ENCODE data around the gene RTEL1. TPM values are rescaled to one million over a fixed set of nuclear protein-coding genes. Genes with fewer than 3 reads are reported as not detected.
A peak's percentile ranks its signal among the peaks of the same experiment; 100 is the strongest.

Gene RTEL1
- total RNA-seq, 1 donor from 2014 or later: 20.4 TPM

- H3K36me3 Mint-ChIP-seq (ENCODE audit: low read depth): no peaks in the 10 kb centered on the region
- peak overlapping the region; percentile 65 for H3K4me3 Mint-ChIP-seq (ENCODE audit: unreplicated experiment)
- H3K27ac Mint-ChIP-seq (ENCODE audit: unreplicated experiment): peak overlapping the region; percentile 92
- TF ChIP-seq, protein P1, sequence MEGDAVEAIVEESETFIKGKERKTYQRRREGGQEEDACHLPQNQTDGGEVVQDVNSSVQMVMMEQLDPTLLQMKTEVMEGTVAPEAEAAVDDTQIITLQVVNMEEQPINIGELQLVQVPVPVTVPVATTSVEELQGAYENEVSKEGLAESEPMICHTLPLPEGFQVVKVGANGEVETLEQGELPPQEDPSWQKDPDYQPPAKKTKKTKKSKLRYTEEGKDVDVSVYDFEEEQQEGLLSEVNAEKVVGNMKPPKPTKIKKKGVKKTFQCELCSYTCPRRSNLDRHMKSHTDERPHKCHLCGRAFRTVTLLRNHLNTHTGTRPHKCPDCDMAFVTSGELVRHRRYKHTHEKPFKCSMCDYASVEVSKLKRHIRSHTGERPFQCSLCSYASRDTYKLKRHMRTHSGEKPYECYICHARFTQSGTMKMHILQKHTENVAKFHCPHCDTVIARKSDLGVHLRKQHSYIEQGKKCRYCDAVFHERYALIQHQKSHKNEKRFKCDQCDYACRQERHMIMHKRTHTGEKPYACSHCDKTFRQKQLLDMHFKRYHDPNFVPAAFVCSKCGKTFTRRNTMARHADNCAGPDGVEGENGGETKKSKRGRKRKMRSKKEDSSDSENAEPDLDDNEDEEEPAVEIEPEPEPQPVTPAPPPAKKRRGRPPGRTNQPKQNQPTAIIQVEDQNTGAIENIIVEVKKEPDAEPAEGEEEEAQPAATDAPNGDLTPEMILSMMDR (IDR thresholded peaks at IDR 0.05): no peak
- peaks cover 18% of the 10 kb centered on the region for H3K4me1 Mint-ChIP-seq (ENCODE audit: low read depth)
- H3K27me3 Mint-ChIP-seq (ENCODE audit: low read depth): no peaks in the 10 kb centered on the region
- H3K9me3 Mint-ChIP-seq (ENCODE audit: low read depth): no peaks in the 10 kb centered on the region
- peak; percentile 83 for DNase-seq (ENCODE audit: low spot score)
Measured at GRCh38 chr20:63625771-63626423, 32.2 kb upstream of the RTEL1 start.

DNA sequence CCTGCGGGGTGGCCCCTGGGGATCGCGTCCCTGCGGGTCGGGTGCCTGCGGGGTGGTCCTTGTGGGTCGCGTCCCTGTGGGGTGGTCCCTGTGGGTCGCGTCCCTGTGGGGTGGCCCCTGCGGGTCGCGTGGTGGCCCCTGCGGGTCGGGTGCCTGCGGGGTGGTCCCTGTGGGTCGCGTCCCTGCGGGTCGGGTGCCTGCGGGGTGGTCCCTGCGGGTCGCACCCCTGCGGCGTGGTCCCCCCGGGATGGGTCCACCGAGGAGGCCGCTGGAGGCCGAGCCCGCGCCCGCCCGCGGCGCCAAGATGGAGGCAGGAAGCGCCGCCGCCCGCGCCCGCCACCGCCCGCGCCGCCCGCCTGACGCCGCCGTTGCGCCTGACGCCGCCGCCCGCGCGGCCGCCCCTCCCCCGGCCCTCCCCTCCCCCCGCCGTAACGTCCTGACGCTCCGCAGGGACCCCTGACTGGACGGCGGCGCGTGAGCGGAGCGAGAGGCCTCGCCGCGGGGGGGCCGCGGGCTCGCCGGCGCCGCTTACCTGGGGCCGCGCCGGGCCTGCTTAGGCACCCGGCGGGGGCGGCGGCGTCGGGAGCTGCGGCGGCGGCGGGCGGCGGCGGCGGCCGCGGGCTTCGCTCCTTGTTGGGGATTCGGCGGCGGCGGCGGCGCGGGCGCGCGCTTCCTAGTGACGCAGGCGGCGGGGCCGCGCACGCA lies 31.5 kb upstream of the RTEL1 start, which contains the start of gene GMEB2:
Gene GMEB2, minus strand, starts transcription at position 678 of the 705 bp plus-strand sequence. CDS start 7,704 bp downstream, outside the sequence.
- Mint-ChIP-seq H3K4me3 (ENCODE audit: unreplicated experiment) (peak within 1 kb of the TSS; percentile 71), H3K9me3 (ENCODE audit: low read depth) (no peaks in the 10 kb centered on the region), H3K36me3 (ENCODE audit: low read depth) (no peaks in the 10 kb centered on the region), H3K27me3 (ENCODE audit: low read depth) (no peaks in the 10 kb centered on the region), H3K27ac (ENCODE audit: unreplicated experiment) (peak within 1 kb of the TSS; percentile 92), H3K4me1 (ENCODE audit: low read depth) (peaks cover 14% of the 10 kb centered on the region)
- TF ChIP-seq, protein P1 (IDR thresholded peaks at IDR 0.05): no peak
- DNase-seq (ENCODE audit: low spot score): peak; percentile 84

GRCh38 chr20:63627129-63627750 lies 30.9 kb upstream of the RTEL1 start:
- Mint-ChIP-seq H3K9me3 (ENCODE audit: low read depth) (no peaks in the 10 kb centered on the region), H3K27me3 (ENCODE audit: low read depth) (no peaks in the 10 kb centered on the region), H3K4me3 (ENCODE audit: unreplicated experiment) (peak overlapping the region; percentile 71), H3K4me1 (ENCODE audit: low read depth) (peaks cover 14% of the 10 kb centered on the region), H3K36me3 (ENCODE audit: low read depth) (no peaks in the 10 kb centered on the region), H3K27ac (ENCODE audit: unreplicated experiment) (no peak overlapping the region)
- DNase-seq (ENCODE audit: low spot score): peak; percentile 98
- TF ChIP-seq, protein P1 (IDR thresholded peaks at IDR 0.05): no peak

DNA sequence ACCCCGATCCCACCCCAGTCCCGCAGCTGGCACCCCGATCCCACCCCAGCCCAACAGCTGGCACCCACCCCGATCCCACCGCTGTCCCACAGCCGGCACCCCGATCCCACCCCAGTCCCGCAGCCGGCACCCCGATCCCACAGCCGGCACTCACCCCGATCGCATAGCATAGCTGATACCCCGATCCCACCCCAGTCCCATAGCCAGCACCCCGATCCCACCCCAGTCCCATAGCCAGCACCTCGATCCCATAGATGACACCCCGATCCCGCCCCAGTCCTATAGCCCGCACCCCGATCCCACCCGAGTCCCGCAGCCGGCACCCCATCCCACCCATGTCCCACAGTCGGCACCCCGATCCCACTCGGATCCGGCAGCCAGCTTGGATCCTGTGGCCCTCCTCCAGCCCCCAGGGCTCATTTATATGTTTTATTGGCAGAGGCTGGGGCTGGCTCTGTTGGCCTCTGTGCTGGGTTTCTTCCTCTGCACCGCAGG lies 30.3 kb upstream of the RTEL1 start:
- TF ChIP-seq, protein P1 (IDR thresholded peaks at IDR 0.05): no peak
- Mint-ChIP-seq H3K4me3 (ENCODE audit: unreplicated experiment) (peak overlapping the region; percentile 71), H3K4me1 (ENCODE audit: low read depth) (peaks cover 14% of the 10 kb centered on the region), H3K27me3 (ENCODE audit: low read depth) (no peaks in the 10 kb centered on the region), H3K27ac (ENCODE audit: unreplicated experiment) (no peak overlapping the region), H3K36me3 (ENCODE audit: low read depth) (no peaks in the 10 kb centered on the region), H3K9me3 (ENCODE audit: low read depth) (no peaks in the 10 kb centered on the region)
- peak; percentile 85 for DNase-seq (ENCODE audit: low spot score)
